ENCODE results near the gene GOLT1B. TPM values are rescaled to one million over a fixed set of nuclear protein-coding genes. Genes with fewer than 3 reads are reported as not detected.

GOLT1B gene
- total RNA-seq, 4 donors from 2014 or later: 13.6 to 25.1 (median 19.6) TPM

DNA sequence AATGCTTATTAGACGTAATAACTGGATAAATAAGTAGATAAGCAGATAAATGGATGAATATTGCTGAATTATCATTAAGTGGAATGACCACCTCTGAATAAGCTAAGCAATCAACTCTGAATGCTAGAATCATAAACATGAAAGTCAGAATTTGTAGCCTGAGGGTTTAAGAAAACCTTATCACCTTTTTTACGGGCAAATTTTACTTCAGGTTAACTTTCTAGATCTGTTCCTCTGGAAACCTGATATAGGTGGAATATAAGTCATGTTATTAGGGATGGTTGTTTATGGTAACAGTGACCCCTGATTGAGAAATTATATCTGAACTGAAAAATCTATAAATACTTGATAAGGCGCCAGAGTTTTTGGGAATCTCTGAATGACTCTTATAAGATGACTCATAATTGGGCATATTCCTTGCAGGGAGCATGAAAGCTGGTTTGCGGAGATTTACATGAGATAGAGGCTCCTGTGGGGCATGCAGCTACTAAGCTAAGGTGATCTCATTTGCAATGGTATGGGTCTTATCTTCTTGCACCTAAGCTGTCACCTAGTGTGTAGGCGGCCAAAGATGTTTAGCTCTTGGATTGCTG, 36.6 kb downstream of the GOLT1B start:
- intact Hi-C loops (cut with DNase I; ENCODE audit: low total_unique reads): no loop called here
- H3K4me3 ChIP-seq (ENCODE audit: low read depth, poor library complexity, severe bottlenecking): no peak overlapping the region
- no peak for DNase-seq (ENCODE audit: low spot score in 2 of 2)
- TF ChIP-seq, protein P1, sequence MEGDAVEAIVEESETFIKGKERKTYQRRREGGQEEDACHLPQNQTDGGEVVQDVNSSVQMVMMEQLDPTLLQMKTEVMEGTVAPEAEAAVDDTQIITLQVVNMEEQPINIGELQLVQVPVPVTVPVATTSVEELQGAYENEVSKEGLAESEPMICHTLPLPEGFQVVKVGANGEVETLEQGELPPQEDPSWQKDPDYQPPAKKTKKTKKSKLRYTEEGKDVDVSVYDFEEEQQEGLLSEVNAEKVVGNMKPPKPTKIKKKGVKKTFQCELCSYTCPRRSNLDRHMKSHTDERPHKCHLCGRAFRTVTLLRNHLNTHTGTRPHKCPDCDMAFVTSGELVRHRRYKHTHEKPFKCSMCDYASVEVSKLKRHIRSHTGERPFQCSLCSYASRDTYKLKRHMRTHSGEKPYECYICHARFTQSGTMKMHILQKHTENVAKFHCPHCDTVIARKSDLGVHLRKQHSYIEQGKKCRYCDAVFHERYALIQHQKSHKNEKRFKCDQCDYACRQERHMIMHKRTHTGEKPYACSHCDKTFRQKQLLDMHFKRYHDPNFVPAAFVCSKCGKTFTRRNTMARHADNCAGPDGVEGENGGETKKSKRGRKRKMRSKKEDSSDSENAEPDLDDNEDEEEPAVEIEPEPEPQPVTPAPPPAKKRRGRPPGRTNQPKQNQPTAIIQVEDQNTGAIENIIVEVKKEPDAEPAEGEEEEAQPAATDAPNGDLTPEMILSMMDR (IDR thresholded peaks at IDR 0.05): no peak
- TF ChIP-seq POLR2A (IDR thresholded peaks at IDR 0.05): no peak
- 60 to 61% methylated on average over 5 of the region's 5 CpGs for WGBS, 2 donors

GRCh38 chr12:21539797-21540196, 38.2 kb downstream of the GOLT1B start:
- no peak for TF ChIP-seq POLR2A (IDR thresholded peaks at IDR 0.05)
- TF ChIP-seq, protein P1 (IDR thresholded peaks at IDR 0.05): no peak
- DNase-seq (ENCODE audit: low spot score in 2 of 2): no peak
- intact Hi-C loops (cut with DNase I; ENCODE audit: low total_unique reads): no loop called here

GRCh38 chr12:21541773-21542172, 40.2 kb downstream of the GOLT1B start:
- TF ChIP-seq, protein P1 (IDR thresholded peaks at IDR 0.05): no peak
- TF ChIP-seq POLR2A (IDR thresholded peaks at IDR 0.05): no peak
- H3K4me3 ChIP-seq (ENCODE audit: low read depth, poor library complexity, severe bottlenecking): no peak overlapping the region
- DNase-seq (ENCODE audit: low spot score in 2 of 2): no peak
- WGBS, 2 donors: 73 to 80% methylated on average over 6 of the region's 6 CpGs
- intact Hi-C loops (cut with DNase I; ENCODE audit: low total_unique reads): no loop called here

More at GRCh38 chr12:21539797-21540196, 38.2 kb downstream of the GOLT1B start:
- no peak overlapping the region for H3K4me3 ChIP-seq (ENCODE audit: low read depth, poor library complexity, severe bottlenecking)

DNA sequence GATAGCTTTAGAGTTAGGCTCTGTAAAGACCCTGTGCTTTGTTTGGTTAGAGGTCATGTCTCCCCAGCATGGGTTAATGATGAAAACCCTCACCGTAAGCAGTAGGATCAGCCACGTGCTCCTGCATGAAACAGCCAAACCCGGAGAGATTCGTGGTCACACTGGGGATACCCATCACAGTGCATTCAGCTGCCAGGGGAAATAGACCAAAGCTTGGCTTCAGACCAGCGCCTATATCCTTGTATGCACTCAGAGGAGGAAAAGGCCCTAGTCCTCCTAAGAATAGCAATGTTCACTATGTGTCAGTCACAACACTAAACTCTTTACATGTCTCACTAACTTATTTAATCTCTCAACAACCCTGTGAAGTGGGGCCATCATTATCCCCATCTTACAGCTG, 40.8 kb downstream of the GOLT1B start:
- intact Hi-C loops (cut with DNase I; ENCODE audit: low total_unique reads): no loop called here
- no peak overlapping the region for H3K4me3 ChIP-seq (ENCODE audit: low read depth, poor library complexity, severe bottlenecking)
- DNase-seq (ENCODE audit: low spot score in 2 of 2): no peak
- TF ChIP-seq POLR2A (IDR thresholded peaks at IDR 0.05): no peak
- TF ChIP-seq, protein P1 (IDR thresholded peaks at IDR 0.05): no peak
- WGBS, 2 donors: 55 to 62% methylated on average over 5 of the region's 5 CpGs

DNA sequence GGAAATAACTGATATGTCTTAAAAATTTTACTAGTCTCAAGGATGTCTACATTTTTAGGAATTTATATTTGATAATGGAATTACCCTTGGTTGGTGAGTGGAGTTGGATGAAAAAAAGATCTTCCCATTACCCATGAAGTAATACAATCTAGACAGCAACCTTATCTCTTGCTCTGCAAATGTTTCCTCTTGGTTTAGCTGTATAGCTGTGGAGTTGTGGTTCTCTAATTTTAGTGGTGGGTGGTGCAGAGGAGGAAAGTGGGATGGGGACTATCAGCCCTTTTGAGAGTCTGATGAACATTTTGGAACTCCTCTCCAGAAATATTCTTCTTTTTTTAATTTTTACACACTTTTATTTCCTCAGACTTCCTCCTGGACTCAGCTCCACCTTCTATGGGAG, 41.6 kb downstream of the GOLT1B start:
- intact Hi-C loops (cut with DNase I; ENCODE audit: low total_unique reads): no loop called here
- TF ChIP-seq, protein P1 (IDR thresholded peaks at IDR 0.05): no peak
- TF ChIP-seq POLR2A (IDR thresholded peaks at IDR 0.05): no peak

GRCh38 chr12:21545557-21545956, 44.0 kb downstream of the GOLT1B start:
- TF ChIP-seq, protein P1 (IDR thresholded peaks at IDR 0.05): no peak
- H3K4me3 ChIP-seq (ENCODE audit: low read depth, poor library complexity, severe bottlenecking): no peak overlapping the region
- WGBS, 2 donors: 81 to 85% methylated on average over 2 of the region's 2 CpGs
- no peak for DNase-seq (ENCODE audit: low spot score in 2 of 2)
- intact Hi-C loops (cut with DNase I; ENCODE audit: low total_unique reads): no loop called here

More for the DNA sequence above, 41.6 kb downstream of the GOLT1B start:
- no peak overlapping the region for H3K4me3 ChIP-seq (ENCODE audit: low read depth, poor library complexity, severe bottlenecking)
- no peak for DNase-seq (ENCODE audit: low spot score in 2 of 2)

All from lower leg skin (tissue), 4 donors.